H9 (cell line): Measurements from ENCODE around the gene CLINT1. TPM values are rescaled to one million over a fixed set of nuclear protein-coding genes. Genes with fewer than 3 reads are reported as not detected.
A peak's percentile ranks its signal among the peaks of the same experiment; 100 is the strongest.

Source experiments
- DNase-seq: peaks from one replicate; pipeline ENCODE4 v3.0.0-alpha.2; 2017
- H2AFZ ChIP-seq: one replicate; pipeline ENCODE4 v1.6.1; 2013; ENCODE audit warnings: mild to moderate bottlenecking, low read length, control low read depth, moderate library complexity
- H2AK5ac ChIP-seq: 2 replicates; pipeline ENCODE4 v1.6.1; 2013; ENCODE audit warnings: low read length, control low read depth, mixed read lengths; ENCODE audit not compliant: insufficient read length
- H2BK120ac ChIP-seq: one replicate; pipeline ENCODE4 v1.6.1; 2013; ENCODE audit warnings: low read depth, mild to moderate bottlenecking, low read length, control low read depth, inconsistent platforms; ENCODE audit not compliant: poor library complexity, severe bottlenecking
- H2BK12ac ChIP-seq: 2 replicates; pipeline ENCODE4 v1.6.1; 2013; ENCODE audit warnings: low read length, control low read depth, mixed read lengths, low read depth; ENCODE audit not compliant: insufficient read length
- H2BK15ac ChIP-seq: 2 replicates; pipeline ENCODE4 v1.6.1; 2013; ENCODE audit warnings: low read depth, low read length, control low read depth
- H2BK20ac ChIP-seq: one replicate; pipeline ENCODE4 v1.6.1; 2013; ENCODE audit warnings: low read depth, mild to moderate bottlenecking, low read length, control low read depth, inconsistent platforms; ENCODE audit not compliant: poor library complexity, severe bottlenecking
- H2BK5ac ChIP-seq: 2 replicates; pipeline ENCODE4 v1.6.1; 2013; ENCODE audit warnings: low read length, control low read depth, mixed read lengths; ENCODE audit not compliant: insufficient read length
- H3K14ac ChIP-seq: 2 replicates; pipeline ENCODE4 v1.6.1; 2013; ENCODE audit warnings: low read length, control low read depth; ENCODE audit not compliant: insufficient read depth
- H3K18ac ChIP-seq: 2 replicates; pipeline ENCODE4 v1.6.1; 2013; ENCODE audit warnings: low read depth, mild to moderate bottlenecking, mixed read lengths, low read length, control low read depth; ENCODE audit not compliant: insufficient read length
- H3K23ac ChIP-seq: 2 replicates; pipeline ENCODE4 v1.6.1; 2013; ENCODE audit warnings: low read length, control low read depth, mixed read lengths, low read depth; ENCODE audit not compliant: insufficient read length
- H3K23me2 ChIP-seq: 2 replicates; pipeline ENCODE4 v1.6.1; 2013; ENCODE audit warnings: low read depth, mild to moderate bottlenecking, mixed read lengths, low read length, control low read depth; ENCODE audit not compliant: insufficient read length, poor library complexity, severe bottlenecking
- H3K27ac ChIP-seq: 2 replicates; pipeline ENCODE4 v1.5.1; 2013; ENCODE audit warnings: low read length, control low read depth, mixed read lengths, low read depth; ENCODE audit not compliant: insufficient read length
- H3K27me3 ChIP-seq: 2 replicates; pipeline ENCODE4 v1.6.1; 2013; ENCODE audit warnings: low read length, control low read depth, inconsistent platforms; ENCODE audit not compliant: insufficient read depth
- H3K4ac ChIP-seq: 2 replicates; pipeline ENCODE4 v1.6.1; 2013; ENCODE audit warnings: low read depth, mild to moderate bottlenecking, control low read depth, inconsistent platforms, low read length, moderate library complexity
- H3K4me1 ChIP-seq: 2 replicates; pipeline ENCODE4 v1.6.1; 2013; ENCODE audit warnings: low read length, control low read depth, inconsistent platforms; ENCODE audit not compliant: insufficient read depth
- H3K4me2 ChIP-seq: 2 replicates; pipeline ENCODE4 v1.6.1; 2013; ENCODE audit warnings: low read length, control low read depth, mixed read lengths; ENCODE audit not compliant: insufficient read length, insufficient read depth
- H3K56ac ChIP-seq: 2 replicates; pipeline ENCODE4 v1.6.1; 2013; ENCODE audit warnings: low read depth, mild to moderate bottlenecking, mixed read lengths, low read length, control low read depth; ENCODE audit not compliant: insufficient read length
- H3K79me1 ChIP-seq: 2 replicates; pipeline ENCODE4 v1.6.1; 2013; ENCODE audit warnings: low read depth, mild to moderate bottlenecking, moderate library complexity, low read length, control low read depth, inconsistent platforms; ENCODE audit not compliant: insufficient read depth, poor library complexity, severe bottlenecking
- H3K79me2 ChIP-seq: 2 replicates; pipeline ENCODE4 v1.6.1; 2013; ENCODE audit warnings: low read length, control low read depth, inconsistent platforms; ENCODE audit not compliant: insufficient read depth
- H3K9ac ChIP-seq: 2 replicates; pipeline ENCODE4 v1.6.1; 2013; ENCODE audit warnings: low read length, control low read depth, mixed read lengths; ENCODE audit not compliant: insufficient read length; ENCODE audit errors: extremely low read depth
- H3K9me3 ChIP-seq: one replicate; pipeline ENCODE4 v1.6.1; 2013; ENCODE audit warnings: low read depth, low read length, inconsistent platforms; ENCODE audit not compliant: control insufficient read depth
- H3T11ph ChIP-seq: one replicate; pipeline ENCODE4 v1.6.1; 2013; ENCODE audit warnings: mild to moderate bottlenecking, low read length, control low read depth, inconsistent platforms
- H4K20me1 ChIP-seq: one replicate; pipeline ENCODE4 v1.6.1; 2013; ENCODE audit not compliant: control insufficient read depth, insufficient read length, insufficient read depth
- H4K5ac ChIP-seq: 2 replicates; pipeline ENCODE4 v1.6.1; 2013; ENCODE audit warnings: low read depth, mild to moderate bottlenecking, mixed read lengths, low read length, control low read depth; ENCODE audit not compliant: insufficient read length
- H4K8ac ChIP-seq: replicated peaks from 2 replicates; pipeline ENCODE4 v1.6.1; 2013; ENCODE audit warnings: low read length, control low read depth, mixed read lengths, low read depth; ENCODE audit not compliant: insufficient read length
- H4K91ac ChIP-seq: 2 replicates; pipeline ENCODE4 v1.6.1; 2013; ENCODE audit warnings: low read depth, mild to moderate bottlenecking, moderate library complexity, mixed read lengths, low read length, control low read depth; ENCODE audit not compliant: insufficient read length
- H3K27ac Mint-ChIP-seq, 3 experiments: 2 replicates in 2 of 3; 3 replicates in 1 of 3; pipeline ENCODE4 v1.8.0; 2020 to 2021; ENCODE audit warnings: mixed read lengths in 3 of 3, mild to moderate bottlenecking in 1 of 3, moderate library complexity in 1 of 3
- H3K27me3 Mint-ChIP-seq: 2 replicates; pipeline ENCODE4 v1.8.0; 2021; ENCODE audit warnings: low read depth, mild to moderate bottlenecking, moderate library complexity, mixed read lengths
- H3K36me3 Mint-ChIP-seq, 3 experiments: 2 replicates in 2 of 3; 3 replicates in 1 of 3; pipeline ENCODE4 v1.8.0; 2020 to 2021; ENCODE audit warnings: low read depth in 3 of 3, mixed read lengths in 3 of 3; ENCODE audit not compliant: insufficient read depth in 1 of 3
- H3K4me1 Mint-ChIP-seq, 2 experiments: 2 replicates each; pipeline ENCODE4 v1.8.0; 2020; ENCODE audit warnings: mixed read lengths in 2 of 2
- H3K4me3 Mint-ChIP-seq, 2 experiments: 2 replicates in 1 of 2; 3 replicates in 1 of 2; pipeline ENCODE4 v1.8.0; 2020 to 2021; ENCODE audit warnings: mild to moderate bottlenecking in 2 of 2, mixed read lengths in 2 of 2, moderate library complexity in 1 of 2
- H3K9me3 Mint-ChIP-seq, 2 experiments: 2 replicates in 1 of 2; 3 replicates in 1 of 2; pipeline ENCODE4 v1.8.0; 2020; ENCODE audit warnings: mild to moderate bottlenecking in 2 of 2, mixed read lengths in 2 of 2, moderate library complexity in 1 of 2
- CTCF ChIP-seq: fragments of 200-600 bp; sonication (generic); conservative IDR thresholded peaks from 3 replicates; pipeline ENCODE4 v1.8.0; 2021; ENCODE audit warnings: antibody characterized with exemption, mild to moderate bottlenecking
- WGBS: extraction: QIAGEN DNeasy Blood & Tissue Kit; methylation state at CpG from one replicate; pipeline ENCODE4 v1.1.7; 2013; ENCODE audit warnings: missing lambda C conversion rate, low lambda C conversion rate, mixed read lengths; ENCODE audit not compliant: insufficient read length; ENCODE audit errors: extremely low coverage; 5-methylcytosine and 5-hydroxymethylcytosine counted together
- total RNA-seq: library from RNA; stranded (reverse); gene quantifications from 2 replicates; pipeline ENCODE4 v1.2.1, GENCODE V29; 2021

CLINT1 gene
- total RNA-seq, 1 experiment from 2014 or later: 79.1 TPM

GRCh38 chr5:157740229-157740610, 118.7 kb downstream of the CLINT1 start:
- peaks cover 14% of the 10 kb centered on the region for H3K27me3 Mint-ChIP-seq
- Histone ChIP-seq H4K91ac (no peak overlapping the region), H2BK12ac (no peak overlapping the region), H2AK5ac (no peak overlapping the region), H2BK15ac (no peak overlapping the region), H3K18ac (no peak overlapping the region), H3K23me2 (peaks cover 9% of the 10 kb centered on the region), H2BK5ac (no peak overlapping the region), H3K27ac (no peak overlapping the region), H3K4me2 (no peak overlapping the region), H2AFZ (no peak overlapping the region), H3K23ac (no peak overlapping the region), H3T11ph (no peak overlapping the region), H4K20me1 (no peaks in the 10 kb centered on the region), H3K14ac (no peak overlapping the region), H3K27me3 (peaks cover 7% of the 10 kb centered on the region), H2BK20ac (no peak overlapping the region), H3K56ac (no peak overlapping the region), H4K5ac (no peak overlapping the region), H2BK120ac (no peak overlapping the region), H3K9me3 (no peaks in the 10 kb centered on the region), H3K79me1 (no peaks in the 10 kb centered on the region), H3K9ac (no peak overlapping the region), H4K8ac (no peak overlapping the region), H3K79me2 (no peaks in the 10 kb centered on the region), H3K4me1 (no peaks in the 10 kb centered on the region), H3K4ac (no peak overlapping the region)
- no peak overlapping the region for H3K27ac Mint-ChIP-seq
- H3K9me3 Mint-ChIP-seq: peaks cover 0 to 7% of the 10 kb centered on the region in 2 experiments; a peak in 2 of 5 replicates
- H3K4me3 Mint-ChIP-seq: peak overlapping the region in 1 of 2 experiments; percentile 44; a peak in 1 of 5 replicates
- peaks cover 21 to 43% (median 39%) of the 10 kb centered on the region in 3 experiments for H3K36me3 Mint-ChIP-seq
- no CpG with 5 or more reads among the region's 3 CpGs for WGBS
- TF ChIP-seq CTCF: peak; percentile 75
- H3K4me1 Mint-ChIP-seq: peaks cover 5 to 10% of the 10 kb centered on the region in 2 experiments
- DNase-seq: peak; percentile 57
